GM21786 (cell line): ENCODE data around the gene ZNF544.
"Not testable (repeated sequence)": the region's sequence is repeated elsewhere in the genome, so short reads cannot be mapped to it uniquely, and the experiment has no call there.

ENCODE experiments used
- ATAC-seq: cut with Tn5 transposase; IDR thresholded peaks from one replicate; pipeline ENCODE4 v1.9.1; 2021; ENCODE audit not compliant: unreplicated experiment

Gene ZNF544

GRCh38 chr19:58304748-58305064, 76.0 kb downstream of the ZNF544 start:
- ATAC-seq, result no peak

DNA sequence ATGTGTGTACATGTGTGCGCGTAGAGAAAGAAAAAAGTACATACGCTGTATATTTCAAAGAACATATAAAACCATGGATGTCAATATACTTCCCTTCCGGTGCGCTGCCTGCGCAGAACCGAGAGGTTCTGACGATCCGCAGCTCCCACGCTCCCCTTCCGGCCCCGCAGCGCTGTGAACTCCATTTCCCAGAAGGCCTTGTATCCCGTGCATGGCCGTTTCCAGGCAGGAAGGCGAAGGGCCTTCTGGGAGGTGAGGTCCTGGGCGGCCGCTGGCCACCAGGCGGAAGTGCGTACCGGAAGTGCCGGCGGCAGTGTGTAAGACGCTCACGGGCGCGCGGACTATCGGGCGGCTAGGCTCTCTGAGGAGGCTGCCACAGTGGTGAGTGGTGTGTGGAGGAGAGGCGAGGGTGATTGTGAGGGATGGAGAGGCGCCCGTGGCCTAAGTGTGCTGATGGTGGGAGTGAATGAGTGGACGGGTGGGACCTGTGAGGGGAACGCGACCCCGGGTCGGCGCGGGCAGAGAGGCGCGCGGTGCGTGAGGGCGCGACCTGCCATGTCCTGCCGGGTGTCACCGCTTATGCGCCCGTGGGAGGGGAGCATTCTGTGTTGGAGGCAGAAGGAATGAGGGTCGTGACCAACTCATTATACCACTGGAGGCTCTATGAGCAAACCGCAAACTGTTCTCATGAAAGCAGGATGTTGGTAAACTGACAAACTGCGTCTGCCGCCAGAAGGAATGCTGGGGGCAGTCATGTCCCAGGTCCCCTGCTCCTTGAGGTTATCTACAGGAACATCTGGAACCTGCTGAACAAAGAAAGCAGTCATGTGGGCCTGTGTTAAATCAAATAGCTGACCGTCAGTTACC, 76.6 kb downstream of the ZNF544 start, which contains the start of gene ERVK3-1:
TSS of gene ERVK3-1 (plus strand) at position 313 of the 867 bp plus-strand sequence. CDS start 6,792 bp downstream, outside the sequence.
- ATAC-seq, result peak; percentile 95

DNA sequence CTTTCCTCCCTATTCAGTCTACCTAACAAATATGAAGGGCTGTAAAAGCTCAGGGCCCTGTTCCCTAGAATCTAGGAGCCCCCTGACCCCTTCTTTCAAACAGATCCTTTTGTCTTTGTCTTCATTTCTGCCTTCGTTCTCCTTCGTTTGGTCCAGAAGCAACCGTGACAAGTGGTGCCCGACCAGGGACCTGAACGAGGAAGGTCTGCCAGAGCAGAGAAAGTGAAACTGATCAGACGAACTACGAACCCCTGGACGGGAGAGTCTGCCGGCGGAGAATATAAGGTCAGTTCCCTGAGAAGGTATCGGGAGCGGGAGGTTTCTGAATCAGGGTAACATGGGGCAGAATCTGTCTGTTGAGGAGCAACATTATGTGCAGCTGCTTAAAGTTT, 77.2 kb downstream of the ZNF544 start:
- no peak for ATAC-seq

- ATAC-seq, result no peak
Observed at GRCh38 chr19:58307736-58308135, 79.0 kb downstream of the ZNF544 start.

DNA sequence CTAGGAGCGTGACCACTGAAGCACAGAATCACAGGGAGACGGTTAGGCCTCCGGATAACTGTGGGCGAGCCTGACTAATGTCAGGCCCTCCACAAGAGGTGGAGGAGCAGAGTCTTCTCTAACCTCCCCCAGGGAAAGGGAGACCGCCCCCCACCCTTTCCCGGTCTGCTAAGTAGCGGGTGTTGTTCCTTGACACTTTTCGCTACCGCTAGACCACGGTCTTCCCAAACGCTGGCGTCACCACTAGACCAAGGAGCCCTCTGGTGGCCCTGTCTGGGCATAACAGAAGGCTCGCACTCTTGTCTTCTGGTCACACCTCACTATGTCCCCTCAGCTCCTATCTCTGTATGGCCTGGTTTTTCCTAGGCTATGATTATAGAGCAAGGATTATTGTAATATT, 82.0 kb downstream of the ZNF544 start:
- ATAC-seq, result not testable (repeated sequence)

GRCh38 chr19:58311345-58311865, 82.7 kb downstream of the ZNF544 start:
- ATAC-seq, result no peak
